Measurements from ENCODE around the gene SLC16A5. TPM values are rescaled to one million over a fixed set of nuclear protein-coding genes. Genes with fewer than 3 reads are reported as not detected.
"Not testable (repeated sequence)": the region's sequence is repeated elsewhere in the genome, so short reads cannot be mapped to it uniquely, and the experiment has no call there.

The SLC16A5 gene
- total RNA-seq, 1 experiment from 2014 or later = 1.2 TPM

DNA sequence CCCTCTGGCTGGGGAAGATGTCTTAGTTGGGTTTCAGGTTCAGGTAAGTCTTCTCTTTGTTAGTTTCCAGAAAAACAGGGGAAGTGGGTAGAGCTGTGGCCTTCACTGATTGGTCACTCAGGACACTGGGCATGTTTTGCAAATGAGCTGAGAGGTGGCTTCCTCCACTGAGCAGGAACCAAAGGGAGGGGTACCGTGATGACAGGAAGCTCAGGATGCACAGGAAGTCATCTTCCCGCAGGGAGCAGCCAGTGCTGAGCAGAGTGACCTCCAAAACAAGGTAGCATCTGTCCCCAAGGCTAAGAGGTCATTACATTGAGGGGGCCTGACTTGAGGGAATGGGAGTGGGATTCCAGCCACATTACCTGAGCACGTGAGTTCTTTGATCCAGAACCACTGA lies 38.2 kb downstream of the SLC16A5 start:
- Histone ChIP-seq H3K27ac (ENCODE audit: low read length) (peak overlapping the region; percentile 94), H3K9me2 (replicated peaks; ENCODE audit: low read length) (no peaks in the 10 kb centered on the region), H3K9me3 (ENCODE audit: low read length) (no peaks in the 10 kb centered on the region), H3K4me1 (ENCODE audit: insufficient read depth, low read length) (peaks cover 34% of the 10 kb centered on the region), H4K20me1 (ENCODE audit: low read length) (no peaks in the 10 kb centered on the region), H3F3A (ENCODE audit: low read length, unreplicated experiment) (peaks cover 3% of the 10 kb centered on the region), H3K27me3 (ENCODE audit: low read length) (no peaks in the 10 kb centered on the region), H2AFZ (ENCODE audit: low read length) (no peak overlapping the region), H3K9ac (ENCODE audit: low read length) (no peak overlapping the region), H3K79me2 (ENCODE audit: low read length) (peaks cover 68% of the 10 kb centered on the region), H3K4me2 (ENCODE audit: low read length) (no peak overlapping the region), H3K4me3 (ENCODE audit: low read length) (no peak overlapping the region), H3K36me3 (ENCODE audit: low read depth, low read length) (peaks cover 20% of the 10 kb centered on the region)
- ChIA-PET CTCF (no interaction called here), POLR2A (ENCODE audit: unreplicated experiment) (no interaction called here)
- intact Hi-C loops (cut with micrococcal nuclease) = loop anchor here (2.0 kb wide), 1 partner anchor 29 kb away; the partner anchor contains the start of gene JPT1
- BruUV-seq (replicated peaks) = no TSS peak
- no peak for ATAC-seq
- TF ChIP-seq, protein P1, sequence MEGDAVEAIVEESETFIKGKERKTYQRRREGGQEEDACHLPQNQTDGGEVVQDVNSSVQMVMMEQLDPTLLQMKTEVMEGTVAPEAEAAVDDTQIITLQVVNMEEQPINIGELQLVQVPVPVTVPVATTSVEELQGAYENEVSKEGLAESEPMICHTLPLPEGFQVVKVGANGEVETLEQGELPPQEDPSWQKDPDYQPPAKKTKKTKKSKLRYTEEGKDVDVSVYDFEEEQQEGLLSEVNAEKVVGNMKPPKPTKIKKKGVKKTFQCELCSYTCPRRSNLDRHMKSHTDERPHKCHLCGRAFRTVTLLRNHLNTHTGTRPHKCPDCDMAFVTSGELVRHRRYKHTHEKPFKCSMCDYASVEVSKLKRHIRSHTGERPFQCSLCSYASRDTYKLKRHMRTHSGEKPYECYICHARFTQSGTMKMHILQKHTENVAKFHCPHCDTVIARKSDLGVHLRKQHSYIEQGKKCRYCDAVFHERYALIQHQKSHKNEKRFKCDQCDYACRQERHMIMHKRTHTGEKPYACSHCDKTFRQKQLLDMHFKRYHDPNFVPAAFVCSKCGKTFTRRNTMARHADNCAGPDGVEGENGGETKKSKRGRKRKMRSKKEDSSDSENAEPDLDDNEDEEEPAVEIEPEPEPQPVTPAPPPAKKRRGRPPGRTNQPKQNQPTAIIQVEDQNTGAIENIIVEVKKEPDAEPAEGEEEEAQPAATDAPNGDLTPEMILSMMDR (conservative IDR thresholded peaks at IDR 0.05; ENCODE audit: low read depth, low read length) = no peak
- TF ChIP-seq EZH2 (IDR thresholded peaks at IDR 0.05; ENCODE audit: low read length, unreplicated experiment) (no peak), EZH2phosphoT487 (IDR thresholded peaks at IDR 0.05; ENCODE audit: borderline replicate concordance, low read length) (no peak)
- no peak for DNase-seq

DNA sequence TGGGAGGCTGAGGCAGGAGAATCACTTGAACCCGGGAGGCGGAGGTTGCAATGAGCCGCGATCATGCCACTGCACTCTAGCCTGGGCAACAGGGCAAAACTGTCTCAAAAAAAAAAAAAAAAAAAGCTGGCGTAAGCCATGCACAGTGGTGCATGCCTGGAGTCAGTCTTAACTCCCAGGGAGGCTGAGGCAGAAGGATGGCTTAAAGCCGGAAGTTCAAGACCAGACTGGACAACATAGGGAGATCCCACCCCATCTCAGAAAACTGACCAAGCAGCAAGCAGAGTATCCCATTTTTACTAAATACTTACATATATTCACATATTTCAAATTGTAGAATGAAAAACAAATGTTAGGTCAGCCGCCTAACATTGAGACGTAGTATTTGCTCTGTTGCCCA lies 39.2 kb downstream of the SLC16A5 start:
- Histone ChIP-seq H3K36me3 (ENCODE audit: low read depth, low read length) (peaks cover 17% of the 10 kb centered on the region), H3K4me2 (ENCODE audit: low read length) (no peak overlapping the region), H4K20me1 (ENCODE audit: low read length) (no peaks in the 10 kb centered on the region), H3K27me3 (ENCODE audit: low read length) (no peaks in the 10 kb centered on the region), H3F3A (ENCODE audit: low read length, unreplicated experiment) (no peaks in the 10 kb centered on the region), H2AFZ (ENCODE audit: low read length) (no peak overlapping the region), H3K4me3 (ENCODE audit: low read length) (no peak overlapping the region), H3K9me3 (ENCODE audit: low read length) (no peaks in the 10 kb centered on the region), H3K27ac (ENCODE audit: low read length) (no peak overlapping the region), H3K4me1 (ENCODE audit: insufficient read depth, low read length) (peaks cover 38% of the 10 kb centered on the region), H3K79me2 (ENCODE audit: low read length) (peaks cover 73% of the 10 kb centered on the region), H3K9ac (ENCODE audit: low read length) (no peak overlapping the region), H3K9me2 (replicated peaks; ENCODE audit: low read length) (no peaks in the 10 kb centered on the region)
- ATAC-seq (no peak), DNase-seq (no peak)
- intact Hi-C loops (cut with micrococcal nuclease) = no loop called here
- BruUV-seq (replicated peaks) = no TSS peak
- POLR2A ChIA-PET (ENCODE audit: unreplicated experiment) = interaction anchor here (0.6 to 0.7 kb wide), 2 partner anchors 62 to 582 kb away, joined by 3 read pairs; no protein-coding TSS in a partner anchor
- TF ChIP-seq EZH2phosphoT487 (IDR thresholded peaks at IDR 0.05; ENCODE audit: borderline replicate concordance, low read length) = no peak
- TF ChIP-seq EZH2 (IDR thresholded peaks at IDR 0.05; ENCODE audit: low read length, unreplicated experiment) = no peak
- CTCF ChIA-PET = no interaction called here

DNA sequence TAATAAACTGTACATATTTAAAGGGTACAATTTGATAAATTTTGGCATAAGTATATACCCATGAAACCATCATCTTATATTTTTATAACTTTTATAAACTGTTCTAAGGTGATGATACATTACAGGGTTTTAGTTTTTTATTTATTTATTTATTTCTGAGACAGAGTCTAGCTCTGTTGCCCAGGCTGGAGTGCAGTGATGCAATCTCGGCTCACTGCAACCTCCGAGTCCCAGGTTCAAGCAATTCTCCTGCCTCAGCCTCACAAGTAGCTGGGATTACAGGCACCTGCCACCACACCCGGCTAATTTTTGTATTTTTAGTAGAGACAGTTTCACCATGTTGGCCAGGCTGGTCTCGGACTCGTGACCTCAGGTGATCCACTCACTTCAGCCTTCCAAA lies 40.2 kb downstream of the SLC16A5 start:
- POLR2A ChIA-PET (ENCODE audit: unreplicated experiment); H3K27ac ChIP-seq (ENCODE audit: low read length); DNase-seq: not testable (repeated sequence)

More for the DNA sequence above, 40.2 kb downstream of the SLC16A5 start:
- ATAC-seq; H3K9me3 ChIP-seq (ENCODE audit: low read length); H3F3A ChIP-seq (ENCODE audit: low read length, unreplicated experiment); BruUV-seq (replicated peaks); H3K9me2 ChIP-seq (replicated peaks; ENCODE audit: low read length); H3K4me2 ChIP-seq (ENCODE audit: low read length); H3K4me3 ChIP-seq (ENCODE audit: low read length); H2AFZ ChIP-seq (ENCODE audit: low read length); H4K20me1 ChIP-seq (ENCODE audit: low read length); H3K9ac ChIP-seq (ENCODE audit: low read length); intact Hi-C loops (cut with micrococcal nuclease); CTCF ChIA-PET; H3K27me3 ChIP-seq (ENCODE audit: low read length): not testable (repeated sequence)
- Histone ChIP-seq H3K79me2 (ENCODE audit: low read length) (peaks cover 74% of the 10 kb centered on the region), H3K4me1 (ENCODE audit: insufficient read depth, low read length) (peaks cover 44% of the 10 kb centered on the region), H3K36me3 (ENCODE audit: low read depth, low read length) (peaks cover 17% of the 10 kb centered on the region)
